GM12892 (cell line): ENCODE measurements around the gene RBM19.

Experiments
- POLR2A ChIP-seq: IDR thresholded peaks from 2 replicates; pipeline ENCODE4 v1.6.1; 2011; ENCODE audit warnings: low read depth, low read length, control low read depth
- POLR2AphosphoS5 ChIP-seq: IDR thresholded peaks from 2 replicates; pipeline ENCODE4 v1.6.1; 2011; ENCODE audit warnings: low read depth, low read length, control low read depth
- TAF1 ChIP-seq: IDR thresholded peaks from 2 replicates; pipeline ENCODE4 v1.6.1; 2011; ENCODE audit warnings: low read depth, mild to moderate bottlenecking, control low read depth, low read length, borderline replicate concordance

DNA sequence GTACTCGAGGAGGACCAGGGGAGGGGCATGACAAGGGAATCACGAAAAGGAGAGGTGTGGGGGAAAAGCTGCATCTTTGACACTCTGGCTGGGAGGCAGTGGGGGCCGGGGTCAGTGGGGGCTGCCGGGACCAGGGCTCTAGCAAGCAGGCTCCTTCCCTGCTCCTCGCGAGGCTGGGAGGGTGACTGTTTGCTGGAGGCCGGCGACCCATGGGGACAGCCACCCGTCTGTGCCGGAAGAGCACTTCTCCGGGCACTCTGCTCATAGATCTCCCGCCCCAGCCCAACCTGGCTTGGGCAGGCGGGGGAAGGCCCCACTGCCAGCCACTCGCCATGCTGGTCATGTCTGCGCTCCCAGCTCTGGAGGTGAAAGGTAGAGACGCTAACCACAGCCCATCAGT is 130.7 kb downstream of the RBM19 start:
- TF ChIP-seq POLR2A = no peak
- no peak for TF ChIP-seq TAF1
- no peak for TF ChIP-seq POLR2AphosphoS5
